Body of pancreas (tissue), 4 donors: ENCODE results near the gene CORIN. TPM values are rescaled to one million over a fixed set of nuclear protein-coding genes. Genes with fewer than 3 reads are reported as not detected.

ENCODE experiments used
- ATAC-seq: fragments of 150-250 bp; one replicate; pipeline ENCODE4 v1.9.1; 2016
- DNase-seq, 4 donors: peaks; one replicate each; pipeline ENCODE4 v3.0.0-alpha.2; 2019
- H3K27ac ChIP-seq, 4 donors: fragments of 200-600 bp; sonication (generic); 1 replicate in 3 of 4; 2 replicates in 1 of 4; pipeline versions ENCODE4 v1.5.1 to v1.6.1; 2016 to 2019; ENCODE audit warnings: mild to moderate bottlenecking in 1 of 4, mixed read lengths in 1 of 4, moderate library complexity in 1 of 4
- H3K27me3 ChIP-seq, 2 donors: fragments of 200-600 bp; sonication (generic); one replicate each; pipeline ENCODE4 v1.6.0; 2016; ENCODE audit warnings: mild to moderate bottlenecking in 1 of 2
- H3K36me3 ChIP-seq, 2 donors: fragments of 200-600 bp; sonication (generic); replicated peaks in 1 of 2; 2 replicates each; pipeline ENCODE4 v1.5.1; 2016; ENCODE audit warnings: low read depth in 2 of 2; ENCODE audit not compliant: insufficient read depth in 1 of 2
- H3K4me1 ChIP-seq: fragments of 200-600 bp; sonication (generic); one replicate; pipeline ENCODE4 v1.6.0; 2016
- H3K4me3 ChIP-seq, 2 donors: fragments of 200-600 bp; sonication (generic); 1 replicate in 1 of 2; 2 replicates in 1 of 2; pipeline ENCODE4 v1.5.1; 2016 to 2019
- H3K9me3 ChIP-seq, 3 donors: fragments of 200-600 bp; sonication (generic); 1 replicate in 2 of 3; 2 replicates in 1 of 3; pipeline ENCODE4 v1.5.1; 2016
- CTCF ChIP-seq, 7 experiments: fragments of 450-650 bp in 4 of 7; fragments of 200-600 bp in 3 of 7; sonication (generic) in 3 of 7; IDR thresholded peaks; one replicate each; pipeline ENCODE4 v1.5.1; 2016 to 2019; ENCODE audit warnings: antibody characterized with exemption in 7 of 7
- POLR2A ChIP-seq, 3 donors: fragments of 450-650 bp; IDR thresholded peaks; one replicate each; pipeline ENCODE4 v1.6.1; 2016; ENCODE audit warnings: antibody characterized with exemption in 3 of 3, mild to moderate bottlenecking in 2 of 3
- WGBS, 2 donors: methylation state at CpG; one replicate each; pipeline ENCODE4 v1.1.5; 2017; 5-methylcytosine and 5-hydroxymethylcytosine counted together
- intact Hi-C: fragments of 100-400 bp; cut with DNase I; formaldehyde crosslinking; loops from one replicate; pipeline ENCODE4 v1.15.1; 2023
- total RNA-seq, 2 donors: library from RNA; depleted of rRNA; stranded (reverse); fragments of >200 nt; gene quantifications; one replicate each; pipeline ENCODE4 v1.1.0, GENCODE V29; 2016

CORIN gene
- total RNA-seq, 2 donors from 2014 or later = 0.33 to 1.3 TPM

GRCh38 chr4:47737326-47737725 lies 100.5 kb downstream of the CORIN start:
- Histone ChIP-seq H3K4me3 (no peak overlapping the region), H3K36me3 (no peaks in the 10 kb centered on the region), H3K27me3 (no peaks in the 10 kb centered on the region), H3K9me3 (no peaks in the 10 kb centered on the region), H3K4me1 (peaks cover 20% of the 10 kb centered on the region), H3K27ac (no peak overlapping the region)
- DNase-seq (no peak), ATAC-seq (no peak)
- TF ChIP-seq CTCF (IDR thresholded peaks at IDR 0.05) (no peak), POLR2A (IDR thresholded peaks at IDR 0.05) (no peak)
- intact Hi-C loops = no loop called here
- WGBS, 2 donors = 36 to 86% methylated on average over 1 of the region's 1 CpG

GRCh38 chr4:47736555-47736954 lies 101.3 kb downstream of the CORIN start:
- peaks cover 20% of the 10 kb centered on the region for H3K4me1 ChIP-seq
- ATAC-seq = no peak
- intact Hi-C loops = no loop called here
- no peak overlapping the region for H3K27ac ChIP-seq
- H3K36me3 ChIP-seq = no peaks in the 10 kb centered on the region
- no peak overlapping the region for H3K4me3 ChIP-seq
- WGBS, 2 donors = 32 to 35% methylated on average over 2 of the region's 2 CpGs
- H3K27me3 ChIP-seq = no peaks in the 10 kb centered on the region
- DNase-seq = peak in 1 of 4 donors; percentile 9
- H3K9me3 ChIP-seq = no peaks in the 10 kb centered on the region
- TF ChIP-seq CTCF (IDR thresholded peaks at IDR 0.05) = no peak

GRCh38 chr4:47736146-47736545 lies 101.7 kb downstream of the CORIN start:
- no peak for ATAC-seq
- TF ChIP-seq POLR2A (IDR thresholded peaks at IDR 0.05) = no peak
- TF ChIP-seq CTCF (IDR thresholded peaks at IDR 0.05) = no peak
- WGBS, 2 donors = 4 to 7% methylated on average over 1 of the region's 1 CpG

GRCh38 chr4:47733302-47734175 lies 104.3 kb downstream of the CORIN start:
- Histone ChIP-seq H3K27me3 (no peaks in the 10 kb centered on the region), H3K9me3 (no peaks in the 10 kb centered on the region), H3K4me1 (peaks cover 20% of the 10 kb centered on the region), H3K27ac (no peak overlapping the region), H3K4me3 (no peak overlapping the region), H3K36me3 (no peaks in the 10 kb centered on the region)
- 25 to 31% methylated on average over 9 of the region's 9 CpGs for WGBS, 2 donors
- no peak for DNase-seq
- intact Hi-C loops = no loop called here
- TF ChIP-seq POLR2A (IDR thresholded peaks at IDR 0.05) = no peak
- TF ChIP-seq CTCF (IDR thresholded peaks at IDR 0.05) = no peak
- ATAC-seq = peak; percentile 18

More at GRCh38 chr4:47736146-47736545, 101.7 kb downstream of the CORIN start:
- no peaks in the 10 kb centered on the region for H3K9me3 ChIP-seq
- peaks cover 20% of the 10 kb centered on the region for H3K4me1 ChIP-seq
- no peak overlapping the region for H3K27ac ChIP-seq
- H3K36me3 ChIP-seq = no peaks in the 10 kb centered on the region
- intact Hi-C loops = no loop called here
- H3K27me3 ChIP-seq = no peaks in the 10 kb centered on the region
- DNase-seq = no peak
- H3K4me3 ChIP-seq = no peak overlapping the region

- Histone ChIP-seq H3K27ac (no peak overlapping the region), H3K36me3 (no peaks in the 10 kb centered on the region), H3K27me3 (no peaks in the 10 kb centered on the region), H3K4me3 (no peak overlapping the region), H3K4me1 (peaks cover 14% of the 10 kb centered on the region), H3K9me3 (no peaks in the 10 kb centered on the region)
- intact Hi-C loops = no loop called here
- DNase-seq (no peak), ATAC-seq (no peak)
- no peak for TF ChIP-seq CTCF (IDR thresholded peaks at IDR 0.05)
- no peak for TF ChIP-seq POLR2A (IDR thresholded peaks at IDR 0.05)
- 78 to 79% methylated on average over 3 of the region's 3 CpGs for WGBS, 2 donors
Observed at GRCh38 chr4:47731182-47731581, 106.7 kb downstream of the CORIN start.
